IPS-NIHi11 (cell line): ENCODE results near the gene ADAMTS6.
"Not testable (repeated sequence)": the region's sequence is repeated elsewhere in the genome, so short reads cannot be mapped to it uniquely, and the experiment has no call there.

ENCODE experiments used
- DNase-seq: peaks from one replicate; pipeline ENCODE4 v3.0.0; 2012; ENCODE audit warnings: mixed read lengths, low spot score

Gene ADAMTS6

GRCh38 chr5:65197531-65198455, 283.9 kb downstream of the ADAMTS6 start:
- no peak for DNase-seq

GRCh38 chr5:65194871-65195270, 286.8 kb downstream of the ADAMTS6 start:
- DNase-seq: no peak

DNA sequence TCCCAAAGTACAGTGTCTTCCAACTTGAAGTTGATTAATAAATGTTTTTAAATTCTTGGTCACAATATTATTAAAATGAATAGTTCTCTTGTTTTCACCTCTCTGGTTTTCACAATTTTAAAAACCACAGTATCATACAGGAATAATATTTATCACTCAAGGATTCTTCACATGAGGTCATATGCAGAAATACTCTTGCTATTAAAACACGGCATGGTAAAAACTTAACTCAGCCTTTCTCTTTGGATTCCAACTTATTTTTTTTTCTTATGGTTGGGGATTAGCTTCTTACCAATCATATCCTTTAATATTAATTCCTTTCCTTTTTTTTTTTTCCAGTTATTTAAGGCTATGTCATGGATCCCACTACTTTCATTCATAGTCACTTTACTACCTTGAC, 289.4 kb downstream of the ADAMTS6 start:
- no peak for DNase-seq

- no peak for DNase-seq
Measured at GRCh38 chr5:65191554-65192135, 290.1 kb downstream of the ADAMTS6 start.

DNA sequence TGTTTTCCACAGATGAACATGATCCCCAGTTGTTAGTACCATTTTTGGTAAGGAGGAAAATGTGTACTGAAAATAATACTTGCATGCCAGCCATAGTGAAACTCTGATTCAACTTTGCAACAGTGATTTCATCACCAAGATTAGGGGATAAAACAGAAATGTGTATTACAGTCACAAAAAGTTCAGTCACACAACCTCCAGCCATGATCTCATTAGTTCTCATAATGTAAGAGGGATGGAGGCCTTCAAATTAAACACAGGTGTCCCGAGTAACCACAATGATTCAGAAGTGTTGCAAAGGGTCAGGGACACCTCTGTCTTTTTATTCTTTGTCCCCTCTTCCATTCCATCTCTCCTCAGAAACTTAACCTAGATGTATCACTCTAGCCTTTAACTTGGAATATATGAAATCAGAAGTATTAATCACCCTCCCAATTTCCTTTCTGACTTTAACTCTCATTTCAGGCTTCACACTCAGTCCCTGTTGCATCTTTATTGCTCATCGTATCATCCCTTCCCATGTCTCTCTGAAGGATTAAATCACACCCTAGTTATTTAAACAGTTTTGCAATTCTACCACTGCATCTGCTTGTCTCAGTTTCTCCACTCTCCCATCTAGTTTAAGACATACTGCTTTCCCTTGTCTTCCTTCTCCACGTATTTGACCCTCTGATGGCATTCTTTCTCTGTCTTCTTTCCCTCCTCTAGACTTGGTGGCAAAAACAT, 291.2 kb downstream of the ADAMTS6 start:
- DNase-seq: no peak

DNA sequence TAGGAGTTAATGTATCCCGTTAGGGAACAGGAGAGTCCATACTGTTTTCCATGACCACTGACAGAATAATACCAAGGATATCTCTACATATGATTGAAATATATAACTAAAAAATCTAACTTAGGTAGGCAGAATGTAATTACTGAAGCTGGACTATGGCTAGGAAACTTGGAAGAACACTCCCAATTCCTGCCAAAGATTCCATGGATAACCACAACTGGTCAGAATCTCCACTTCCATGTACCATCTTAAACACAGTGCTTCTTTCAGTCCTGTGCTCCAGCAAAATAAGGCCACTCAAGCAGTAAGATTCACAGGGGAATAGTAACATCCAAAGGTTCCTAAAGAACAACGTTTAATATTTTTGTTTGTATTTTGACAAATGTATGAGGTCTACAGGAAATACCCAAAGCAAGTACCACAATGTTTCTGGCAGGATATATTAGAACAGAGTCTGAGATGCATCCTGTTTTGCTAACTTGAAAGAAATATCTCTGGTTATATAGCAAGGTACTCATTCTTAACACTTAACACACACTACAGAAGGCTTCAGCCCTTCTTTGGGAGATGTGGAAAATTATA, 295.0 kb downstream of the ADAMTS6 start:
- DNase-seq: no peak

GRCh38 chr5:65185468-65185867, 296.3 kb downstream of the ADAMTS6 start:
- DNase-seq: no peak

GRCh38 chr5:65184780-65185179, 296.9 kb downstream of the ADAMTS6 start:
- DNase-seq: peak; percentile 33

GRCh38 chr5:65174231-65174630, 307.5 kb downstream of the ADAMTS6 start:
- DNase-seq: not testable (repeated sequence)

GRCh38 chr5:65173130-65173525, 308.6 kb downstream of the ADAMTS6 start:
- DNase-seq: no peak

DNA sequence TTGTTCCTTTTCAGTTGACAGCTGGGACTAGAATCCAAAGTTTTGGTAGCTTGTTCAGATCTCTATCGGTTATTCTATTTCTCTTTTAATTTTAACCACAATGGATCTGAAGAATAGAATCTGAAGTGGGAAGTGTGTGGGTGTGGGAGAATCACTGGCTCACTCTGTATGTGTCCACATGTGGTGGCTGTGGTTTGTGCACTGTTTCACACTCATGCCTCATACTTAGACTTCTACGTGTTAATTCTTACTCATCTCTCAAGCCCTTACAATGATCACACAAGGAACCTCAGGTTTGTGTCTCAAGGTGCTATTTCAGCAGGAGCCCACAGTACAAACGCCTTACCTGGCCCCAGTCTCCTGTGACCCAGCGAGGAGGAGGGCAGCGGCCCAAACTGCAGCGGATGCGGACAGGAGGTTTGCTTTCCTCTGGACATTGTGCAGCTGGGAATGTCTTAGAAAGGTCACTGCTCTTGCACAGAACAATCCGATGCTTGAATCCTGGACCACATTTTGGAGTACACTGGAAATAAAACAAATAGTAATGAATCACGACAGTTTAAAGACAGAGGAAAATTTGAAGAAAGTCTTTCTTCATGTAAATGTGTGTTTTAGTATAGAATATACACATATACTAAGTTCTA, 309.1 kb downstream of the ADAMTS6 start:
- no peak for DNase-seq

GRCh38 chr5:65171645-65172044, 310.1 kb downstream of the ADAMTS6 start:
- no peak for DNase-seq

GRCh38 chr5:65163698-65164097, 318.0 kb downstream of the ADAMTS6 start:
- no peak for DNase-seq

- DNase-seq: no peak
Measured at GRCh38 chr5:65161655-65162054, 320.1 kb downstream of the ADAMTS6 start.

GRCh38 chr5:65157906-65158603, 323.7 kb downstream of the ADAMTS6 start:
- DNase-seq: peak; percentile 35

- no peak for DNase-seq
Measured at GRCh38 chr5:65156933-65157332, 324.8 kb downstream of the ADAMTS6 start.

DNA sequence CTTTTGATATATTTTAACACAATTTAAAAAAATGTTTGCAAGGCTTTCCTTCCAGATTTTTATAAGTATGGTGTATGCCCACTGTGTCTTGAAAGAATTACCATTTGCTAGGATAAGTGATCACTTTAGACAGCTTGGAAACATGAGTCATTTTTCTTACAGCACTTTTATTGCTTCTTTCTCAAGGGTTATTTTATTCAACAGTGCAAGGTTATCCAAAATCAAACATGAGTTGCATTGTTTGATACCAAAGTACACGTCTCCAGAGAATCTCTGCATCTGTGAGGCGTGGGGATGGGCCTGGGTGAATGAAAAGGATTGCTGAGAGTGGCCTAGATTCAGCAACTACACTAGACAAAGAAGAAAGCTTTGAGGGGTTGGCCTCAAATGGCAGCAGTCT, 329.6 kb downstream of the ADAMTS6 start:
- DNase-seq: no peak

DNA sequence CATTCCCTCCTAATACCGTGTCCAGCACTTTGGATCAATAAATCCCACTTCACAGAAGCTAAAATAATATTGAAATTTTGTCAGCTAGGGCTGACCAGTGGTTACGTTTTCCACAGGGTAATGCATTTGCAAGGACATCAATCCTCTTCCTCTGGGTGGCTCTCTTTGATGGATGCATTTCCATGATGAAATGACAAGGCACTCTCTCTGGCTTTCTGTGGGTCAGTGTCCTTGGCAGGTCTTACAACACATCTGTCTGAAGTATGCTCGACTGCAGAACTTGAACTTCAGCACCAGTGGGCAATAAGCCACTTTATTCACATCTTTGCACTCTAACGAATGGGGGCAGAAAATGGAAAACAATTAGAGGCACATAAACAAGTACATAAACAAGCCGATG, 330.1 kb downstream of the ADAMTS6 start:
- no peak for DNase-seq

DNA sequence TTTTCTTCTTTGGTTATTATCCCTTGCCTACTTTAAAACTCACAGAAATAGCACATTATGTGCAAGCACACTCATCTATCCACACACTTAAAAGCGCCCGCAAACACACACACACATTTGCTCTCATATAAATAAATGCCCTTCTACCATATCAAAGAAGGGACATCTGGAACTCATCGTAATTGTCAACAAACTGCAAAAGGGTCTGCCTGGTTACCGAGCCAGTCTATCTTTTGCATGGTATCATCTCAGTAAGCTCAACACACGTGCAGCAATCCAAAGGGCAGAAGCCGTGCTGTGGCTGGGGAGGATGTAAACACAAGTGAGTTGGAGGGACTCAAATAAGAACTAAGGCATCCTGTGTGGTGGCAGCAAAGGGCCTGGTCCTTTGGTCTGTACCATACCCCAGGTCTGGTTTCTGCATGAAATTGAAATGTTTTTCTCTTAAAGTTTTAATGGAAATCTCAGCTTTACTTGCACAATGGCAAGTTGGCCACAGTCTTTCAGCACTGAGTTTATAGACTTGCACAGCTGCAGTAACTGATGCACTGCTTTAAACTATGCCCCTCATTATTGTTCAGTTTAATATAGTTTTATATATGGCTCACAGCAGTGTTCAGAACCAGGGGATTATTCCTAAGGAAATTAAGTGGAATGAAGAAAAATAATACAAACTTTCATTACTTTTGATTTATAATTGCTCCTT, 331.0 kb downstream of the ADAMTS6 start:
- DNase-seq: no peak

DNA sequence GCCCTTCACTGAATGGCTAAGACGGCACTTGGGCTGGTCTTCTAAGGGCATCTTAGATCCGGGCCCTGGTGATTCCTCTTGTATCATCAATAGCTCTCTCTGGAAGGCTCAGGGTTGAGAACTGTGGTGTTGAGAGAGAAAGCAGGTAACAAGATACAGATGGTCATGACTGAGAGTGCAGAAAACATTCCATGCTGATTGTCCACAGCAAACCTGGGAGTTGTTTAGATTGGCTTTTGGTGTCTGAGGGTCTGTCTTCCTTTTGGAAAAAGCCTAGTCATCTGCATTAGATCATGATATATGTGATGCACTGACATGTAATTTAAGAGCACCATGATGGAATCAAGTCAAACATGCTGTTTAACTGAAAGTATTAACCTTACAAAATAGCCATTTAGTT, 331.9 kb downstream of the ADAMTS6 start:
- DNase-seq: no peak
